ENCODE data around the gene PBX3.

Gene PBX3

GRCh38 chr9:125883565-125884217 is 136.5 kb downstream of the PBX3 start:
- DNase-seq: no peak

GRCh38 chr9:125884218-125884595 is 137.0 kb downstream of the PBX3 start:
- DNase-seq: no peak

GRCh38 chr9:125885405-125886034 is 138.3 kb downstream of the PBX3 start:
- no peak for DNase-seq

- no peak for DNase-seq
Observed at GRCh38 chr9:125886365-125886764, 139.2 kb downstream of the PBX3 start.

- no peak for DNase-seq
Observed at GRCh38 chr9:125887172-125887571, 140.0 kb downstream of the PBX3 start.

- no peak for DNase-seq
Observed at GRCh38 chr9:125888211-125888610, 141.0 kb downstream of the PBX3 start.

- DNase-seq: no peak
Observed at GRCh38 chr9:125889112-125889475, 141.9 kb downstream of the PBX3 start.

- no peak for DNase-seq
Observed at GRCh38 chr9:125889476-125890419, 142.6 kb downstream of the PBX3 start.

GRCh38 chr9:125890826-125891225 is 143.7 kb downstream of the PBX3 start:
- DNase-seq: no peak

- no peak for DNase-seq
Observed at GRCh38 chr9:125893277-125893676, 146.1 kb downstream of the PBX3 start.

GRCh38 chr9:125894566-125894965 is 147.4 kb downstream of the PBX3 start:
- DNase-seq: no peak

- no peak for DNase-seq
Observed at GRCh38 chr9:125896404-125896803, 149.2 kb downstream of the PBX3 start.

GRCh38 chr9:125896964-125897363 is 149.8 kb downstream of the PBX3 start:
- DNase-seq: no peak

- no peak for DNase-seq
Observed at GRCh38 chr9:125897481-125897880, 150.3 kb downstream of the PBX3 start.

- DNase-seq: no peak
Observed at GRCh38 chr9:125902214-125902613, 155.0 kb downstream of the PBX3 start.

GRCh38 chr9:125902831-125903512 is 155.8 kb downstream of the PBX3 start:
- DNase-seq: no peak

GRCh38 chr9:125904155-125904851 is 157.1 kb downstream of the PBX3 start:
- no peak for DNase-seq

- no peak for DNase-seq
Observed at GRCh38 chr9:125906144-125906543, 159.0 kb downstream of the PBX3 start.

- no peak for DNase-seq
Observed at GRCh38 chr9:125906893-125907292, 159.7 kb downstream of the PBX3 start.

GRCh38 chr9:125908136-125908535 is 161.0 kb downstream of the PBX3 start:
- no peak for DNase-seq

- DNase-seq: no peak
Observed at GRCh38 chr9:125908966-125909365, 161.8 kb downstream of the PBX3 start.

GRCh38 chr9:125909459-125909858 is 162.3 kb downstream of the PBX3 start:
- DNase-seq: no peak

- no peak for DNase-seq
Observed at GRCh38 chr9:125910286-125910685, 163.1 kb downstream of the PBX3 start.
